Endothelial cell of coronary artery (primary cell): Measurements from ENCODE around the gene TTC28. TPM values are rescaled to one million over a fixed set of nuclear protein-coding genes. Genes with fewer than 3 reads are reported as not detected.

Experiments
- total RNA-seq: library from RNA; depleted of rRNA; stranded (reverse); fragments of >200 nt; gene quantifications from 2 replicates; pipeline ENCODE4 v1.2.3, GENCODE V29; 2014

TTC28 gene
- total RNA-seq = 15.6 and 16.6 TPM in 2 replicates

GRCh38 chr22:28679611-28680287 is at the start of gene TTC28:
Gene TTC28 (minus strand): TSS chr22:28679840. CDS start chr22:28679723, 117 bp downstream.

Other genes starting within 250 kb of the TTC28 start
- 10.5 and 11.1 TPM in 2 replicates for gene CHEK2, start 62.0 kb upstream of the TTC28 start, total RNA-seq
- gene HSCB, start 62.2 kb upstream of the TTC28 start, total RNA-seq = 10.3 and 13.4 TPM in 2 replicates
- 12.6 TPM in 2 replicates for gene CCDC117, start 92.9 kb upstream of the TTC28 start, total RNA-seq
- gene XBP1, start 120.7 kb upstream of the TTC28 start, total RNA-seq = 91.0 and 153 TPM in 2 replicates
- gene ZNRF3, start 203.7 kb upstream of the TTC28 start, total RNA-seq = 2.6 and 2.7 TPM in 2 replicates